Renal cortex interstitium (tissue), 11 donors: ENCODE measurements around the gene AIP. TPM values are rescaled to one million over a fixed set of nuclear protein-coding genes. Genes with fewer than 3 reads are reported as not detected.

Experiments
- DNase-seq, 11 donors: peaks; one replicate each; pipeline ENCODE4 v3.0.0-alpha.2; 2013; ENCODE audit warnings: low read depth in 9 of 11, low spot score in 4 of 11; ENCODE audit errors: extremely low read depth in 1 of 11
- polyA plus RNA-seq, 3 donors: library from polyadenylated mRNA; unstranded; fragments of 120-200 nt; gene quantifications; one replicate each; pipeline ENCODE4 v1.2.1, GENCODE V29; 2013; ENCODE audit not compliant: insufficient read length in 3 of 3

Gene AIP
- polyA plus RNA-seq, 3 donors, result 55.9 to 77.0 (median 63.1) TPM

DNA sequence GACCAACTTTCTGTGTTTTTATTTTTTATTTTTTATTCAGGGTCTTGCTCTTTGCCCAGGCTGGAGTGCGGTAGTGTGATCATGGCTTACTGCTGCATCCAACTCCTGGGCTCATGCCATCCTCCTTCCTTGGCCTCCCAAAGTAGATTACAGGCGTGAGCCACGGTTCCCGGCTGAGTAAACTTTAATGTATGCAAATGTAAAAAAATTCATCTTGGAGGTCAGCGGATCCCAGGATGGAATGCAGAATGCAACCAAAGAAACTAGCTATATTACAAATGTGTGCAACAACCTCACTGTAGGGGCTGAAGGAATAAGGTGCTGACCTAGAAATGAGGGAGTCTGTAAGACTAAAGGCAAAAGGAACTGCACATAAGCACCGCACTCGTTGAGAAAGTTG, 31.3 kb downstream of the AIP start:
- no peak for DNase-seq

DNA sequence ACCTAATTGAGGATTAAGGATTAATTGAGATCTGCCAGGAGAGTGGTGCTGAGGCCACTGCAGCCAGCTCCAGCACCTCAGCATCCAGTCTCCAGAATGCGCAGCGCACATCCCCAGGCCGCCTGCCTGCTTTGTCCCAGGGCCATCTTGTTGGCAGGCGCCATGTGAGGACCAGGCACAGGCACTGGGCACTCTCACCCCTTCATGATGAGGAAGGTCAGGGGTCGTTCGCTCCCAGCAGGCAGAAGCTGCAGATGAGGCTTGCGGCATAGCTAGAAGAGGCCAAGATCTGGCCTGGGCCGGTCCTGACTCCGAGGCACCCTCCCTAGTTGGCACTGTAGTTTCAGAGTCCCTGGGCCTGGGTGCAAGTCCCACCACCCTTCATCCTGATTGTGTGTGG, 34.0 kb downstream of the AIP start:
- no peak for DNase-seq

DNA sequence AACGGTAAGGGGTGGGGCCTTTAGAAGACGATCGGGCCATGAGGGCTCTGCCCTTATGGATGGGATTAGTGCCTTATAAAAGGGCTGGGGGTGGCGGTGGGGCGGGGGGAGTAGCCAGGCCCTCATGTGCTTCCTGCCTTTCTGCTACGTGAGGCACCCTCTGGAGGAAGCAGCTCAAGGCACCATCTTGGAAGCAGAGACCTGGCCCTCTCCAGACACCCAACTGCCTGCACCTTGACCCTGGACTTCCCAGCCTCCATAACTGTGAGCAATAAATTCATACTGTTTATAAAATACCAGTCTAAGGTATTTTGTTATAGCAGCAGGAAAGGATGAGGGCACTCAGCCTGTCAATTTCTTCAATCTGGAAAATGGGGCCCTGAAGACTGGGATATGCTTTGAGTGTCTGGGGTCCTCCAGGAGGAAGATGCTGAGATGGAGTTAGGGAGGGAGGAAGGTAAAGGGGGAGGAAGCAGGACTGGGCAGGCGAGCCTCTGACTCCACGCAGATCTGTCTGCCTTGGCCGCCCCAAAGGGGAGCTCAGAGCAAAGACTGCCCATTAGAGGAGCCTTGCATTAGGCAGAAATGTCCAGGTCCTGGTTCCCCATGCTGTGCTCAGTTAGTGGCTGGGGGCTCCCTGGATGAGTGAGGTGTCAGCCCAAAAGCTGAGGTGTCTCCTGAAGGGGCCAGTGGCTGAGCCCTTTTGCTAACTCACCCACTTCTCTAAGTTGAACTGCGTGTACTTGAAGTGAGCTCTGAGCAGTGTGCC, 35.1 kb downstream of the AIP start:
- DNase-seq, result no peak

DNA sequence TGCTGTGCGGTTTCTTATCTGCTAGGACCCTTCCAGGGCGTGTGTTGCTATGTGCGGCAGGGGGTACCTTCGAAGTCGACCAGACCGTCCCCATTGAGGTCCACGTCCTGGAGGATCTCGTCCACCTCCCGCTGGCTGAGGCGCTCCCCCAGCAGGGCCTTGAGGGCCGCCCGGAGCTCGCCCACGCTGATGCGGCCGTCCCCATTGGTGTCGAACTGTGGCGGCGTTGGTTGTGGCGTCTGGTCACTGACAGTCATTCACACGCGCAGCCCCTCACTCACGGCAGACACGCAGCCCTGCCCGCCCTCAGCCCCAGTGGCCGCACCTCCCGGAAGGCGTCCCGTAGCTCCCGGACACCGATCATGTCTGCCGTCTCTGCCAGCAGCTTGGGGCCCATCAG, 36.9 kb downstream of the AIP start:
- DNase-seq, result no peak

DNA sequence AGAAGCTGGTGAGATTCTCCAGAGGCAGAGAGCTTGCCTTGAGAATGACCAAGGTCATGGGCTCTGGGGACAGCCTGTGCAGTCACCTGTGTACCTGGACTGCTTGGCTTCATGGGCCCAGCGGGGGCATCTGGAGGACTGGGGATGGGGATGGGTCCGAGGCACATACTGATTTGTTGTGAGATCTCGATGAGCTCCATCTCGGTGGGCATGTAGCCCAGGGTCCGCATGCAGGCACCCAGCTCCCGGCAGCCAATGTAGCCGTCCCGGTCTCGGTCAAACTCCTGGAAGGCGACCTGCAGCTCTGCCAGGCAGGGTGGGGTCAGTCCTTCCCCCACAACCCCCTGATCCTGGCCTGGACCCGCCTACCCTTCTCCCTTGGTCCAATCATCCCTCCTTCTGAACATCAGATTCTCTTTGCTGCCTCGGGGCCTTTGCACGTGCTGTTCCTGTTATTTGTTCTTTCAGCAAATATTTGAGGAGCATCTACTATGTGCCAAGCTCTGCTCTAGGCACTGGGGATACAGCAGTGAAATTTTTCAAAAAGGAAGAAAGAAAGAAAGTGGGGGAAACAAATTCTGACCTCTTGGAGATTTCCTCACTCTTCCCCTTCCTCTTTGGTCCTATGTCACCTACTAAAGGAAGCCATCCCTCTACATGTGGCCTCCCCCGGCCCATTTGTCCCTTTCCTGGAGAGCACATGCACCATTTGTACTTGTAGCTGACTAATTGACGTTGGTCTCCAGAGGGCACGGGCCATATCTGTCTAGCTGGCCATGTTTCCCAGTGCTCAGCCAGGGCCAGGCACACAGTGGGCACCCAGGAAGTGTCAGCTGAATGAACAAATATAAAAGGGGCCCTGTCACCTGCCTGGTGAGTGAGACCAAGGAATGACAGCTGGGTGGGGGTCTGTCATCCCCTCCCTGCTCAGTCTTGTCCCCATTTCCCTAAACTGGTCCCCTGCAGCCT, 38.3 kb downstream of the AIP start:
- DNase-seq, result no peak

DNA sequence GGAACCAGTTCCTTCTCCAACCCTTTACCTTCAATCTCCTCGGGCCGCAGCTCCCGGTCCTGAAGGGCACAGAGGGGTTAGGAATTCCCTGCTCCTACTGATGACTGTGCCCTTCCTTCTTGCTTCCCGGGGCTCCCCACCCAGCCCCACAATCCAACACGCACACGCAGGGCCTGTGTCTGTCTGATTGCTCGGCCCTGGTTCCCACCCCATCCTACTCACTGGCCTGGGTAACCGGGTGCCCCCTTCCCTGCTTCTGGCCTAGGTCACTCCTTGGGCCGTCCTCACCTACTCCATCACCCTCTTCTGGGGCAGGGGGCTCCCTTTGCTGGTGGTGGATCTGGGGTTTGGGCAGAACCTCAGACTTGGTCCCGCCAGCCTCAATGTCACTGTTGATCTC, 39.1 kb downstream of the AIP start:
- DNase-seq, result no peak

DNA sequence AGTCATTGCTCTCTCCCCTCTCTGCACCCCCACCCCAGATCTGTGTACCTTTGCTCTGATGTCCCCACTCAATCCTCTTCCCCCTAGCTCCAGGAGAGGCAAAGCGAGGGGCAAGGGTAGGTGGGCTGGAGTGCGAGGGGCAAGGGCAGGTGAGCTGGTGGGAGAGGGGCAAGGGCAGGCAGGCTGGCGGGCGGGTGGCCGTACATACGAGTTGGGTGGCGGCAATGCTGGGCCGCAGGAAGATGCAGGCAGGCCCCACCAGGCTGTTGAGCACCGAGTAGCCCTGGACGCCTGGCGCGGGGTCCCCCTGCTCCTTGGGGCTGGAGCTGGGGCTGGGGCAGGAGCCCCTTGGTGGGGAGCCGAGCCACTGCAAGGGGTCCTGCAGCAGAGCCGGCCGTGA, 39.5 kb downstream of the AIP start:
- DNase-seq, result no peak

DNA sequence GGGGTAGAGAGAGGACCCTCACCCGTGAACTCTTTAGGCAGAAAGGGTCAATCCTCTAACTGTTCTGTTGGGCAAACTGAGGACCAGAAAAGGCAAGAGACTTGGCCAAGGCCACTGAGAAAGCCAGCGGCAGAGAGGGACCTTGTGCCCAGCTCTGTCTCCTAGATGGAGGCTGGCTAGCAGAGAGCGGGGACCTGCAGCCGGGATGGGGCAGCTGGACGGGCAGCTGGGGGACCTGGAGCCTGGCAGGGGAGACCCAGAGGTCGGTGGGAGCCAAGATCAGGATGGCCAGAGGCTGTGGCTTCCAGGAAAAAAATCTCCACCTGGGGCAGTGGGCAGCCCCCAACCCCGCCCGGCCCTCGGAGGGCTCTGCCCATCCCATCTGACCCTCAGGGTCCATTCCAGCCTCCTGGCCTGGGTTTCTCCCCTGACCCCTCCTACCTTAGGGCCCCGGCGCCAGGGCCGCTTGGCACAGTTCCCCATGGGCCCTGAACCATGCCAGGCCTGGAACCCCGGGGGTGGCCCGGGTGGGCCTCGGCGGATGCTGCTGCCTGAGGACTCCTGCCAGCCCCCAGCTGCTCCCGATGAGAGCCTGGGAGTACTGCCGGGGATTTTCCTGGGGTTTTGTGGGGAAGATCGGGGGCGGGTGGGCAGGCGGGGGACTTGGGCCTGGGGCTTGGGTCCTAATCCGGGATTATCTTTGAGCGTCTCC, 40.2 kb downstream of the AIP start, which contains the start of gene CABP2:
CABP2 (minus strand) TSS at position 603 of the 712 bp plus-strand sequence; CDS start at position 483, 120 bp downstream.
- no peak for DNase-seq

DNA sequence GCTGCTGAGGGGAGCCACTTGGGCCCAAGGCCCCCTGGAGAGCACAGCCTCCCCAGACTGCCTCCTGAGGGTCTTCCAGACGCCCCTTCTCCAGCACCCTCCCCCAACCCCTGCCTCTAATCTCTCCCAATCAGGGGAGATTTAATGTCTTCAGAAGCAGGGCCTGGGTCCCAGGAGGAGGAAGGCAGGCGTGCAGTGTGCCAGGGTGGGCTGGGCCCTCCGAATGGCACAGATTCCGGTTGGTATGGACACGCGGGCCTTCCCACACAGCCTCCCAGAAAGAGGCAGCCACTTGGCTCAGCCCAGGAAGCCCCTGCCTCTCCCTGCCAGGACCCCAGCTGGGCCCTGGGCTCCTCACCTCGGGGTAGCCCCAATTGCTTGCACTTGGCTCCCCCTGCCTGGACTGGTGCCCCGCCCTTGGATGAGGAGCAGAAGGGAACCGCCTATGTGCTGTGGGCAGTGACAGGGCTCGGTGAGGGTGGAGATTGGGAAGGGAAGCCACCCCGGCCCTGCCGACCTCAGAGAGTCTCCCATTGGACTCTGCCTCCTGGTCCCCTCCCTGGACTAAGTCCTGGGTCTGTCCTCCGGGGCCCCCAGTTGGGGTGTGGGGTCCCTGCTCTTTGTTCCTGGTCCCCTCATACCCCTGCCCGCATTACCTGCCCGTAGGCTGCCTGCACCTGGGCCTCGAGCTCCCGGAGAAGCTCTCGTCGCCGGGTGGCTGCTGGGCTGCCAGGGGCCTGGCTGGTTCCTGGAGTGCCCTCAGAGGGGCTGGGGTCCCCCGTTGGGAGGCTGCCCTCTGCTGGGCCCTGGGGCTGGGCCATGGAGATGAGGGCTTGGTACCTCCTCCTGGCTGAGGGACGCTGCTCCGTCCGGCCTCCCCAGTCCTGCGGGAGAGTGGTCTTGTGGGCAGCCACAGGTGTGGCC, 41.0 kb downstream of the AIP start:
- no peak for DNase-seq

DNA sequence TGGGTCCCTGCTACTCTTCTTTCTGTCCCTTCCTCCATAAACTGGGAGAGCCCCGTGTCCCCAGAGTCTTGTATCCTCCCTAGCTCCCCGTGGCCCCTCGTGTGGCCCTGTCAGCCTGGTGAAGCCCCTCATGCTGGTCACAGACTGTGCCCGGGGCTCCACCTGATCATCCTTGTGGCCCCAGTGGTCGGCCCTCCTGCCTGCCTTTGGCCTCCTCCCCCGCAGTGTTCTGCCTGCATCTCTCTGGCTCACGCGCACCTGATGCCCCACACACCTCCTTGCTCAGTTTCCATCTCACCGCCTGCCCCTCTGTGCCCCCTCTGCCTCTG, 41.6 kb downstream of the AIP start:
- no peak for DNase-seq

DNA sequence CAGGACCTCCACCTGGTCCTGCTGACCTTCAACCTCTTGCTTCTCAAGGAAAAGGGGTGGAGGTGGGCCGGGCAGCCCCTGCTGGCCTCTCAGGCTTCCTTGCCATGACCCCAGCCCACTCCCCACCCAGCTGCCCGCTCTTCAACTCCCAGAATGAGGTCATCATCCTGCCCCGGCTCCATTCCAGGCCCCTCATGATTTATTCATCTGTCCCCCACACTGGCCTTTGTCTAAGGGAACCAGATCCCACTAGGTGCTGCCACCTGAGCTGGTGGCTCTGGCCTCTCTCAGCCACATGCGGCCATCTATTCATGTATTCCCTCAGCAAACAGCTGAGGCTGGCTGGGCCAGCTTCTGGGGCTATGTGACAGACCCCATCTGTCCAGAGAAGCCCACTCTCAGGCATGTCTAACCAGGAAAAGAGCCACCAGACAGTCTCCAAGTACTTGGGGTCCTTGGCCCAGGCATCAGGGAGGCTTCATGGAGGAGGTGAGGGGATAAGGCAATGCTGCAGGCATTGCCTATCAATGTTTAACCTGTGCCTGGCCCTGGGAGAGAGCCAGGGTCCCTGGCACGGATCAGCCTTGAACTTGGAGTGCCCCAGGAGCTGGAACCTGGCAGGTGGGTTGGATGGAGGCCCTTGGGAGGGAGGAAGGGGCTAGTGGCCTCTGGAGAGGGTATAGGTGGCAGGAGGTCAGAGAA, 42.6 kb downstream of the AIP start:
- no peak for DNase-seq

DNA sequence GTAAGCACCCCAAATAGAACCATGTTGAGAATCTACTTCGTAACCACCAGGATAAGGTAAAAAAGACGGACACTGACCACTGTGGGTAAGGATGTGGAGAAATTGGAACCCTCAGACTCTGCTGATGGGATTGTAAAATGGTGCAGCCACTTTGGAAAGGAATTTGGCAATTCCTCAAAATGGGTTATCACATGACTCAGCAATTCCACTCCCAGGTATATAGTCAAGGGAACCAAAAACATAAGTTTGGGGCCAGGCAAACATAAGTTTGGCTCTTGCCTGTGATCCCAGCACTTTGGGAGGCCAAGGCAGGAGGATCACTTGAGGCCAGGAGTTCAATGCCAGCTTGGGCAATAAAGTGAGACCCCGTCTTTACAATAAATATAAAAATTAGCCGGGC, 45.5 kb downstream of the AIP start:
- DNase-seq, result no peak

DNA sequence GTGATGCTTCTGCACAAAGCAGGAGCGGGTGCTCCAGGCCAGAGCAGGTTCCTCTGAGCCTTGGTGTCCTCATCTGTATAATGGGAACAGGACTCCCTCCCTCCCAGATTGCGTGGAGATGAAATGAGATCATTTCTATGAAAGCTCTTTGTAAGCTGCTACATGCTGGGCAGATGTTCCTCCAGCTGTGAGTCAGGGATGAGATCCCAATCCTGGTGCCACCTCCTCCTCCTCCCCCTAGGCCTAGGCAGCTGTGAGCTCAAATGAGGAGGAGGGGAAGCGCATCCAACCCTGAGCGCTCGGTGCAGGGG, 47.4 kb downstream of the AIP start:
- DNase-seq, result no peak

DNA sequence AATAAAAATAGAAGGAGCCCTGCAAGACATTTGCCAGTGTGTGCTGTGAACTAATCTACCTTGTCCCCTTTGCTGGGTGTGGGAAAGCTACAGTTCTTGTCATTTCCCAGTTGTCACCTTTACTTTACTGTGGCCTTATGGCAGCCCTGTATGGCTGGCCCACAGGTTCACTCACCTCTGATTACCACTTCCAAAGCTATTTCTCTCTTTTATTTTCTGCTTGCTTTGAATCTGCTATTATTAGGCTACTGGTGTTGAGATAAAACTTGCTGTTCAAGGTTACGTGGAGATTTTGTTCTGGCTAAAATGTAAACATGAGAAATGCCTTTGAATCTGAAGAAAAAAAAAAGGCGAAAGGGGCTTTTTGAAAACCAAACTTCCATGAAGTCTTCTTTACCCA, 50.1 kb downstream of the AIP start:
- DNase-seq, result no peak

DNA sequence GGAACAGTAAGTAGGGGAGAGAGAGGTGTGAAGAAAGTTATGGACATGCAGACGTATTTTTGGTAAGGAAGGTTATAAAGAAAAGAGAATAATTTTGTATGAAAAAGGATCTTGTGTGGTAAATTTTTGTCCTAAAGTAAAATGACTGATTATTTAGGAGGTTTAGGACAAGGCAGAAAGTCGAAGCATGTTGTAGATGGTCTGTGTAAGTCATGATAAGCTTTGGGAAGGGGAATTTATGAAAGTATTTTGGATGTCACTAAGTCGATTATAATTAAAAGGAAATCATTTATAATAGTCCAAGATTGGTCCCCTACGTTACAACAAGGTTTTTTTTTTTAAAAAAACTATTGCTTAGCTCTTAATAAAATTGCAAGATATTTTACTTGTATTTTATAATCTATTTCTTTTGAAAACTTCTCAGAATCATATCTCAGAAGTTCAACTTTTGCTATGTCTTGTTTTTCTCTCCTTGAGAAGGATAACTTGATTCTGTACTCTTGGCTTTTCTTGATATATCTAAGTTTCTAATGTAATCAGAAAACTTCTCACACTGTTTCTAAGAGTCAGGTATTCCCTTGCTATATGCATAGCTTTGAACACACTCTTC, 51.3 kb downstream of the AIP start:
- no peak for DNase-seq

DNA sequence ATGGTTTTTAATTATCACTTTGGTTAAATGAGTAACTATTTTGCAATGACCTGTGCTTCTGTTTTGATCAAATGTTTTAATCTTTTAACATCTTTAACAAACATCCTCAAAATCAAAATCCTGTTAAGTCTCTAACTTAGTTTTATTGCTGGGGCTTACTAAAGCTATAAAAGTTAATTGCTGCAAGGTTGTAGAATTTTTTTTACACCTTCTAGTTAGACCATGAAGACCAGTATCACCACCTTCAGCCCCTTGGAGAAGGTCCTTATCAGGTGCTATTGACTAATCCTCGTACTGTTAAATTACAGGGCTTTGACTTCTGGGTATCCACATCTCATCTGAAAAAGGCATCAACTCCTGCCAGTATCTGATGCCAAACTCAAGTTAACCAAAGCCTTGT, 52.7 kb downstream of the AIP start:
- no peak for DNase-seq

DNA sequence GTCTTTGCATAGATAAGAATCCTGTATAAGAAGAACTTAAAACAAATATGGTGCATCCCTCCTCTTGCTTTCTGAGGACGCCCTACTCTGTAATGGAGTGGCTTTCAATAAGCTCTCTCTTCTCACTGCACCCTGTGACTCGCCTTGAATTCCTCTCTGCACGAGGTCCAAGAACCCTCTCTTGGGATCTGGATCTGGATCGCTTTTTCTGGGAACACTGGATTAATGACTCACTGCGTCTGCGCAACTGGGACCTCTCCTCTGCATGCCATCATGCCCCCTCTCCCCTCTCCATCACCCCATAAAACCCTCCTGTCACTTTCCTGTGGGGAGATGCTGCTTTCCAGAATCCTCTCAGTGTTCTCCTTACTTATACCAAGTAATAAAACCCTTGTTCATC, 55.5 kb downstream of the AIP start:
- no peak for DNase-seq
